ENCODE results near the gene BAZ1B. TPM values are rescaled to one million over a fixed set of nuclear protein-coding genes. Genes with fewer than 3 reads are reported as not detected.

The BAZ1B gene
- total RNA-seq, 1 donor from 2014 or later: 108 TPM

DNA sequence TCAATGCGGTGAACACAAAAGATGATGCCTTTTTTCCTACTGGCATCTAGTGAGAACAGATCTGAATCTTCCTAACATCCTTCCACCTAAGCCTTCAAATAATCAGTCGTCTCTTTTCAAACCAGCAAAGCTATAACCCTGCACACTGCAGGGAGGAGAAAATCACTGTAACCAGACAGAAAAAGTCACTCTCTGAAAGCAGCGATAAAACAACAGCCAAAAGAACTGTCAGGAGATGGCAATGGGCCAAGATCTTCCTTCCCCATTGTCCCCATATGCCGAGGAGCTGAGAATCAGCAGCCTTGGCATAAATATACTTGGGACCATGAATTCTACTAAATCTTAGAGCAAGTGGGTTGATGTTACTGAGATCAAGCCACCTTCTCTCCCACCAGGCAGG is 75.4 kb downstream of the BAZ1B start:
- no peaks in the 10 kb centered on the region for H3K4me1 Mint-ChIP-seq (ENCODE audit: low read depth, unreplicated experiment)
- TF ChIP-seq, protein P1, sequence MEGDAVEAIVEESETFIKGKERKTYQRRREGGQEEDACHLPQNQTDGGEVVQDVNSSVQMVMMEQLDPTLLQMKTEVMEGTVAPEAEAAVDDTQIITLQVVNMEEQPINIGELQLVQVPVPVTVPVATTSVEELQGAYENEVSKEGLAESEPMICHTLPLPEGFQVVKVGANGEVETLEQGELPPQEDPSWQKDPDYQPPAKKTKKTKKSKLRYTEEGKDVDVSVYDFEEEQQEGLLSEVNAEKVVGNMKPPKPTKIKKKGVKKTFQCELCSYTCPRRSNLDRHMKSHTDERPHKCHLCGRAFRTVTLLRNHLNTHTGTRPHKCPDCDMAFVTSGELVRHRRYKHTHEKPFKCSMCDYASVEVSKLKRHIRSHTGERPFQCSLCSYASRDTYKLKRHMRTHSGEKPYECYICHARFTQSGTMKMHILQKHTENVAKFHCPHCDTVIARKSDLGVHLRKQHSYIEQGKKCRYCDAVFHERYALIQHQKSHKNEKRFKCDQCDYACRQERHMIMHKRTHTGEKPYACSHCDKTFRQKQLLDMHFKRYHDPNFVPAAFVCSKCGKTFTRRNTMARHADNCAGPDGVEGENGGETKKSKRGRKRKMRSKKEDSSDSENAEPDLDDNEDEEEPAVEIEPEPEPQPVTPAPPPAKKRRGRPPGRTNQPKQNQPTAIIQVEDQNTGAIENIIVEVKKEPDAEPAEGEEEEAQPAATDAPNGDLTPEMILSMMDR (IDR thresholded peaks at IDR 0.05; ENCODE audit: partially characterized antibody, unreplicated experiment): no peak
- H3K27ac Mint-ChIP-seq (ENCODE audit: unreplicated experiment): no peak overlapping the region
- H3K36me3 Mint-ChIP-seq (ENCODE audit: unreplicated experiment): peaks cover 5% of the 10 kb centered on the region
- no peak for DNase-seq
- peaks cover 5% of the 10 kb centered on the region for H3K9me3 Mint-ChIP-seq (ENCODE audit: unreplicated experiment)
- H3K27me3 Mint-ChIP-seq (ENCODE audit: unreplicated experiment): peaks cover 3% of the 10 kb centered on the region
- no peak overlapping the region for H3K4me3 Mint-ChIP-seq (ENCODE audit: unreplicated experiment)

DNA sequence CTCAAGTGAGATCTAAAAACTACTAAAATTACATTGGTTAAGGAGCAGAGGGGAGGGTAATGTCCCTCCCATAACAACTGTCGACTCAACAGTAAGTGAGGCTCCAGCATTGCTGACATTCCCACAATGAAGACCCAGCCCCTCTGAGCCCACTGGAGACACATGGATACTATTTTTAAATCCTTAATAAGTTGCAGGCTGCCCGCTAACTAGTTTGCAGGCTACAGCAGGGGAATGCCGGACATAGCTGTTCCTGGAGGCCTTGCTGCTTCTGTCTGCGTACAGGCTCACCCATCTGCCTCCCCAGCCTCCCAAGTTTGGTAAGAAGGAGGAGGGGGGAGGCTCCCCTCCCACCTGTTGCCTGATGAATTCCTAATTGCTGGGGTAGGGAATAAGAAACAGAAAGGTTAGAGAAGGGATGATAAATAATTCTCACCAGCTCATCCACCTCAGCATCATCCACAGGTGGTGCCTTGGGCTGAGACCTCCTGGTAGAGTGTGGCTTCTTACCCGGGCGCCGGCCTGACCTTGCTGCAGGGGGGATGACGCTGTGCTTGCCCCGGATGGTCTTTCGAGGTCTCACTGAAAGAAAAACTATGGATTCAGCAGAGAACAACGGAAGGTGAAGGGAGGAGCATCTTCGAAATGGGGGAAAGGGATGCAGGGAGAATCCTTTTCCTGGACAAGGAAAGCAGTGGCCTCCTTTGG is 78.4 kb downstream of the BAZ1B start:
- DNase-seq: no peak
- Mint-ChIP-seq H3K27me3 (ENCODE audit: unreplicated experiment) (peaks cover 3% of the 10 kb centered on the region), H3K9me3 (ENCODE audit: unreplicated experiment) (peaks cover 8% of the 10 kb centered on the region), H3K27ac (ENCODE audit: unreplicated experiment) (no peak overlapping the region), H3K4me1 (ENCODE audit: low read depth, unreplicated experiment) (no peaks in the 10 kb centered on the region), H3K4me3 (ENCODE audit: unreplicated experiment) (no peak overlapping the region), H3K36me3 (ENCODE audit: unreplicated experiment) (peaks cover 5% of the 10 kb centered on the region)
- TF ChIP-seq, protein P1 (IDR thresholded peaks at IDR 0.05; ENCODE audit: partially characterized antibody, unreplicated experiment): no peak

DNA sequence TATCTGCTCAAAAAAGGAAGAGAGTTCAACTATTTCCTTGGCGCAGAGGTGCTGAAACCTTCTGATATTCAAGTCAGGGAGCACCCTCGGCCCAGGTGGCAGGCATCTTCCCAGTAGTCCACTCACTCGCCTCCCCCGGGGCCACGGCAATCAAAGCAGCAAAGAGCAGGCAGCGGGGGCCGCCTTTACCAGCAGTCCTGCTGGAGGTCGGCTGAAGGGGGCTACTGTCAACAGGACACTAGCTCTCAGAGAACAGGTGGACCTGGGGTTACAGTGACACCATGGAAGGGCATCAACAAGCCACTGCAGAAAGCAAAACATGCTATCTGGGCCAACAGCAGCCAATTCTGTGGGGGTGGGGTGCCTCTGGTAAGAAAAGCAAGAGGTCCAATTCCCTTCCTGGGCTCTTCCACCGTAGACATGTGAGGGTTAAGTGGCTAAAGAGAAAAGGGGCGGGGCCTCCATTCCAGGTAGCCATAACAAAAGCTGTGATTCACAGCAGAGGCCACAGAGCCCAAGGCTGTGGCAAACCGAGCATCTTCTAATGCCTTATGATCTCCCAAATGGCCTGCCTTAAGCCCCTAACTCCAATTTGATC is 79.1 kb downstream of the BAZ1B start:
- Mint-ChIP-seq H3K4me3 (ENCODE audit: unreplicated experiment) (no peak overlapping the region), H3K4me1 (ENCODE audit: low read depth, unreplicated experiment) (no peaks in the 10 kb centered on the region), H3K27ac (ENCODE audit: unreplicated experiment) (no peak overlapping the region), H3K36me3 (ENCODE audit: unreplicated experiment) (peaks cover 5% of the 10 kb centered on the region), H3K9me3 (ENCODE audit: unreplicated experiment) (peaks cover 8% of the 10 kb centered on the region), H3K27me3 (ENCODE audit: unreplicated experiment) (peaks cover 3% of the 10 kb centered on the region)
- TF ChIP-seq, protein P1 (IDR thresholded peaks at IDR 0.05; ENCODE audit: partially characterized antibody, unreplicated experiment): no peak
- no peak for DNase-seq

DNA sequence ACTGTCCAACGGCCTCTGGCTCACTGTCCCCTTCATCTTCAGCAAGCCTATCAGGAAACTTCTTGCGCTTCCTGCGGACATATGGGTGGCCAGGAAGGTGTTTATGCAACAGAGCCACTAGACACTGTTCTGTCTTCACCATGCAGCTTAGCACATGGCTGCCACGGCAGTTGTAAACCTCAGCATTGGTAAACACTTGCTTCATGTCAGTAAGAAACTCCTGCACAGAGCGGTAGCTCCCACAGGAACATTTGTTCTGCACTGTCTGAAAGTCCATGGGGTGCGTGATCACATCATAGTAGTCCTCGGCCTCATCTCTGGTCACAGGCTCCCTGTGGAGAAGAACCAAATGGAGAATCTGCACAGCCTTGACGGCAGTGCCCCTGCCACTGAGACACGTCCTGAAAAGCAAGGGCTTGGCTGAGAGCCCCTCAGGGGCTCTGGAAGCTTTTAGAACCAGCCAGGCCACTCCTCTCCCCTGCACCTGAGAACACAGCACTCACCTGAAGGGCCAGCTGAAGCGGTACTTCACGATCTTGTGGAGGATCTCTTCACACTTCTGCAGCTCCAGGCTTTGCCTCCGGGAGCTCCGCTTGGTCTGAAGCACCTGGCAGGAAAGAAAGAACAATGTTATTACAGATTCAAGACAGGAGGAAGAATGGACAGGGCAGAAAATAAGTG is 79.7 kb downstream of the BAZ1B start:
- H3K4me1 Mint-ChIP-seq (ENCODE audit: low read depth, unreplicated experiment): peaks cover 3% of the 10 kb centered on the region
- no peak for DNase-seq
- no peak overlapping the region for H3K27ac Mint-ChIP-seq (ENCODE audit: unreplicated experiment)
- TF ChIP-seq, protein P1 (IDR thresholded peaks at IDR 0.05; ENCODE audit: partially characterized antibody, unreplicated experiment): no peak
- H3K4me3 Mint-ChIP-seq (ENCODE audit: unreplicated experiment): no peak overlapping the region
- H3K9me3 Mint-ChIP-seq (ENCODE audit: unreplicated experiment): peaks cover 8% of the 10 kb centered on the region
- peaks cover 5% of the 10 kb centered on the region for H3K36me3 Mint-ChIP-seq (ENCODE audit: unreplicated experiment)
- peaks cover 4% of the 10 kb centered on the region for H3K27me3 Mint-ChIP-seq (ENCODE audit: unreplicated experiment)

DNA sequence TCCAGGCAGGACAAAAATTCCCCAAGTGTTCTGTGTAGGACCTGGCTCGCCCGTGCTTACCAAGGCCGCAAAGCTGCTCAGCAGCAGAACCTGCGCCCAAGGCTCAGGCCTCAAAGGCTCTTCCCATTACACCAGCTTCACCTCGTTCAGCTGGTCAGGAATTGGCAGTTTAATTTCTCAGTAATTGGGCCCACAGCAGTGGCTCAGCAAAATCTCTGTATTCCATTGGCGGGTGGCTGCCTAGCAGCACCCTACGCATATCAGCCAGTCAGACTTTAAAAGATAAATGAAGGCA is 82.7 kb downstream of the BAZ1B start:
- H3K36me3 Mint-ChIP-seq (ENCODE audit: unreplicated experiment): peaks cover 5% of the 10 kb centered on the region
- peak overlapping the region; percentile 38 for H3K27ac Mint-ChIP-seq (ENCODE audit: unreplicated experiment)
- DNase-seq: no peak
- no peak overlapping the region for H3K4me3 Mint-ChIP-seq (ENCODE audit: unreplicated experiment)
- TF ChIP-seq, protein P1 (IDR thresholded peaks at IDR 0.05; ENCODE audit: partially characterized antibody, unreplicated experiment): no peak
- peaks cover 6% of the 10 kb centered on the region for H3K9me3 Mint-ChIP-seq (ENCODE audit: unreplicated experiment)
- peaks cover 5% of the 10 kb centered on the region for H3K4me1 Mint-ChIP-seq (ENCODE audit: low read depth, unreplicated experiment)
- peaks cover 7% of the 10 kb centered on the region for H3K27me3 Mint-ChIP-seq (ENCODE audit: unreplicated experiment)
